Muscle layer of colon (tissue), 2 donors: Measurements from ENCODE around the gene ARFIP1.
"Not testable (repeated sequence)": the region's sequence is repeated elsewhere in the genome, so short reads cannot be mapped to it uniquely, and the experiment has no call there.

Experiments
- H3K27ac ChIP-seq: one replicate; pipeline ENCODE4 v1.7.0; 2013; ENCODE audit warnings: low read depth, mild to moderate bottlenecking, low read length, moderate library complexity
- H3K27me3 ChIP-seq, 2 donors: one replicate each; pipeline ENCODE4 v1.7.0; 2013; ENCODE audit warnings: low read length in 2 of 2, mild to moderate bottlenecking in 2 of 2; ENCODE audit not compliant: insufficient read depth in 2 of 2, control insufficient read depth in 1 of 2
- H3K36me3 ChIP-seq: one replicate; pipeline ENCODE4 v1.7.0; 2013; ENCODE audit warnings: mild to moderate bottlenecking, low read length; ENCODE audit not compliant: insufficient read depth
- H3K4me1 ChIP-seq: one replicate; pipeline ENCODE4 v1.7.0; 2013; ENCODE audit warnings: mild to moderate bottlenecking, low read length; ENCODE audit not compliant: insufficient read depth
- H3K4me3 ChIP-seq, 2 donors: one replicate each; pipeline ENCODE4 v1.7.0; 2013; ENCODE audit warnings: low read length in 2 of 2, low read depth in 1 of 2, mild to moderate bottlenecking in 1 of 2, moderate library complexity in 1 of 2
- H3K9ac ChIP-seq: one replicate; pipeline ENCODE4 v1.7.0; 2013; ENCODE audit warnings: low read length
- H3K9me3 ChIP-seq: one replicate; pipeline ENCODE4 v1.7.0; 2013; ENCODE audit warnings: mild to moderate bottlenecking, low read length
- donor health status: abdominal sarcoma.
- donor health status: Adenocarcinoma of cecum.

Gene ARFIP1

GRCh38 chr4:152850377-152850776, 70.6 kb downstream of the ARFIP1 start:
- H3K27ac ChIP-seq = no peak overlapping the region
- H3K4me1 ChIP-seq = no peaks in the 10 kb centered on the region
- H3K9me3 ChIP-seq = no peaks in the 10 kb centered on the region
- H3K4me3 ChIP-seq = no peak overlapping the region
- H3K27me3 ChIP-seq = no peaks in the 10 kb centered on the region
- no peaks in the 10 kb centered on the region for H3K36me3 ChIP-seq
- no peak overlapping the region for H3K9ac ChIP-seq

GRCh38 chr4:152851226-152851625, 71.5 kb downstream of the ARFIP1 start:
- H3K36me3 ChIP-seq = no peaks in the 10 kb centered on the region
- no peak overlapping the region for H3K4me3 ChIP-seq
- no peak overlapping the region for H3K27ac ChIP-seq
- H3K9ac ChIP-seq = no peak overlapping the region
- no peaks in the 10 kb centered on the region for H3K9me3 ChIP-seq
- no peaks in the 10 kb centered on the region for H3K27me3 ChIP-seq
- H3K4me1 ChIP-seq = no peaks in the 10 kb centered on the region

GRCh38 chr4:152853293-152853692, 73.5 kb downstream of the ARFIP1 start:
- Histone ChIP-seq H3K36me3 (no peaks in the 10 kb centered on the region), H3K4me1 (no peaks in the 10 kb centered on the region), H3K27ac (no peak overlapping the region), H3K9ac (no peak overlapping the region), H3K4me3 (no peak overlapping the region), H3K27me3 (no peaks in the 10 kb centered on the region), H3K9me3 (no peaks in the 10 kb centered on the region)

- not testable (repeated sequence) for H3K27me3 ChIP-seq, H3K9me3 ChIP-seq, H3K4me3 ChIP-seq, H3K9ac ChIP-seq, H3K36me3 ChIP-seq, H3K27ac ChIP-seq, H3K4me1 ChIP-seq
Observed at GRCh38 chr4:152854016-152854415, 74.3 kb downstream of the ARFIP1 start.

- Histone ChIP-seq H3K9ac (no peak overlapping the region), H3K27ac (no peak overlapping the region), H3K4me3 (no peak overlapping the region), H3K9me3 (no peaks in the 10 kb centered on the region), H3K36me3 (no peaks in the 10 kb centered on the region), H3K4me1 (no peaks in the 10 kb centered on the region), H3K27me3 (no peaks in the 10 kb centered on the region)
Observed at GRCh38 chr4:152856960-152857359, 77.2 kb downstream of the ARFIP1 start.

GRCh38 chr4:152858934-152859333, 79.2 kb downstream of the ARFIP1 start:
- H3K4me1 ChIP-seq = no peaks in the 10 kb centered on the region
- no peak overlapping the region for H3K4me3 ChIP-seq
- no peaks in the 10 kb centered on the region for H3K9me3 ChIP-seq
- H3K9ac ChIP-seq = no peak overlapping the region
- no peaks in the 10 kb centered on the region for H3K36me3 ChIP-seq
- H3K27ac ChIP-seq = no peak overlapping the region
- H3K27me3 ChIP-seq = no peaks in the 10 kb centered on the region

GRCh38 chr4:152860046-152860445, 80.3 kb downstream of the ARFIP1 start:
- no peaks in the 10 kb centered on the region for H3K9me3 ChIP-seq
- no peaks in the 10 kb centered on the region for H3K4me1 ChIP-seq
- no peak overlapping the region for H3K27ac ChIP-seq
- peaks cover 5% of the 10 kb centered on the region for H3K36me3 ChIP-seq
- no peaks in the 10 kb centered on the region for H3K27me3 ChIP-seq
- H3K4me3 ChIP-seq = no peak overlapping the region
- H3K9ac ChIP-seq = no peak overlapping the region

GRCh38 chr4:152862608-152863007, 82.9 kb downstream of the ARFIP1 start:
- H3K9me3 ChIP-seq = no peaks in the 10 kb centered on the region
- peaks cover 9% of the 10 kb centered on the region for H3K36me3 ChIP-seq
- H3K9ac ChIP-seq = no peak overlapping the region

GRCh38 chr4:152864361-152864760, 84.6 kb downstream of the ARFIP1 start:
- no peak overlapping the region for H3K4me3 ChIP-seq

More at GRCh38 chr4:152862608-152863007, 82.9 kb downstream of the ARFIP1 start:
- no peak overlapping the region for H3K4me3 ChIP-seq
- H3K4me1 ChIP-seq = no peaks in the 10 kb centered on the region
- no peaks in the 10 kb centered on the region for H3K27me3 ChIP-seq
- H3K27ac ChIP-seq = no peak overlapping the region

GRCh38 chr4:152866432-152866993, 86.8 kb downstream of the ARFIP1 start:
- not testable (repeated sequence) for H3K9me3 ChIP-seq, H3K27me3 ChIP-seq, H3K27ac ChIP-seq, H3K9ac ChIP-seq, H3K36me3 ChIP-seq, H3K4me1 ChIP-seq, H3K4me3 ChIP-seq

More at GRCh38 chr4:152864361-152864760, 84.6 kb downstream of the ARFIP1 start:
- Histone ChIP-seq H3K27ac (no peak overlapping the region), H3K4me1 (no peaks in the 10 kb centered on the region), H3K9ac (no peak overlapping the region), H3K9me3 (no peaks in the 10 kb centered on the region), H3K36me3 (peaks cover 9% of the 10 kb centered on the region), H3K27me3 (no peaks in the 10 kb centered on the region)

- H3K9me3 ChIP-seq = no peaks in the 10 kb centered on the region
- no peak overlapping the region for H3K27ac ChIP-seq
- H3K9ac ChIP-seq = no peak overlapping the region
- peaks cover 4% of the 10 kb centered on the region for H3K36me3 ChIP-seq
- H3K4me1 ChIP-seq = no peaks in the 10 kb centered on the region
- H3K4me3 ChIP-seq = no peak overlapping the region
- H3K27me3 ChIP-seq = no peaks in the 10 kb centered on the region
Observed at GRCh38 chr4:152870606-152871005, 90.9 kb downstream of the ARFIP1 start.

- Histone ChIP-seq H3K4me3 (no peak overlapping the region), H3K4me1 (no peaks in the 10 kb centered on the region), H3K27ac (no peak overlapping the region), H3K9ac (no peak overlapping the region), H3K9me3 (no peaks in the 10 kb centered on the region), H3K36me3 (peaks cover 4% of the 10 kb centered on the region), H3K27me3 (no peaks in the 10 kb centered on the region)
Observed at GRCh38 chr4:152875261-152875660, 95.5 kb downstream of the ARFIP1 start.
